ENCODE data around the gene AK4. TPM values are rescaled to one million over a fixed set of nuclear protein-coding genes. Genes with fewer than 3 reads are reported as not detected.
A peak's percentile ranks its signal among the peaks of the same experiment; 100 is the strongest.

The AK4 gene
- polyA plus RNA-seq, 3 donors: 4.3 to 9.9 (median 6.7) TPM

- no peaks in the 10 kb centered on the region for H4K20me1 ChIP-seq (ENCODE audit: insufficient read depth, low read length)
- peak overlapping the region in 1 of 7 donors; percentile 20 for H3K27ac Mint-ChIP-seq
- intact Hi-C loops (cut with micrococcal nuclease): loop anchor here in 1 of 2 donors (5.0 kb wide), 1 partner anchor 156 kb away; no protein-coding TSS in a partner anchor
- H3K27me3 ChIP-seq (ENCODE audit: control insufficient read depth in 2 of 2, insufficient read depth in 2 of 2, low read length in 2 of 2): no peaks in the 10 kb centered on the region
- H3K9me3 Mint-ChIP-seq: no peaks in the 10 kb centered on the region
- peaks cover 4% of the 10 kb centered on the region for H3K79me2 ChIP-seq (ENCODE audit: insufficient read depth, low read length)
- H3K4me1 ChIP-seq (ENCODE audit: control insufficient read depth in 1 of 2, insufficient read depth in 2 of 2, low read length in 2 of 2): peaks cover 8 to 11% of the 10 kb centered on the region in 2 donors
- H3K4me3 ChIP-seq (replicated peaks in 1 of 3; ENCODE audit: low read depth in 2 of 3, low read length in 3 of 3): no peak overlapping the region
- no peaks in the 10 kb centered on the region for H3K36me3 ChIP-seq (replicated peaks in 1 of 2; ENCODE audit: control insufficient read depth in 1 of 2, insufficient read depth in 2 of 2, low read length in 2 of 2)
- no peak for DNase-seq
- no peak overlapping the region for H2AFZ ChIP-seq (ENCODE audit: insufficient read depth, low read depth, low read length, poor library complexity, severe bottlenecking)
- no peak for TF ChIP-seq CTCF (IDR thresholded peaks at IDR 0.05)
- H3K4me2 ChIP-seq (replicated peaks; ENCODE audit: extremely low read depth, low read length, poor library complexity, severe bottlenecking): no peak overlapping the region
- H3K9ac ChIP-seq (ENCODE audit: insufficient read depth, low read length, poor library complexity, severe bottlenecking): no peak overlapping the region
- peaks cover 20% of the 10 kb centered on the region for H3K4me1 Mint-ChIP-seq
- peaks cover 0 to 3% of the 10 kb centered on the region in 2 donors for H3K36me3 Mint-ChIP-seq
- H3K9me3 ChIP-seq (replicated peaks in 1 of 2; ENCODE audit: control insufficient read depth in 1 of 2, insufficient read depth in 1 of 2, low read length in 2 of 2): no peaks in the 10 kb centered on the region
- H3K27me3 Mint-ChIP-seq (ENCODE audit: low read depth in 3 of 3): no peaks in the 10 kb centered on the region
- H3K4me3 Mint-ChIP-seq: no peak overlapping the region
- 100% methylated on average over 2 of the region's 5 CpGs for WGBS (ENCODE audit: insufficient coverage)
- H3K27ac ChIP-seq (ENCODE audit: low read depth in 1 of 2, low read length in 2 of 2): no peak overlapping the region
These were observed 65.4 kb downstream of the AK4 start for GRCh38 chr1:65213271-65214023.

GRCh38 chr1:65214340-65215027, 66.5 kb downstream of the AK4 start:
- no peak for DNase-seq
- 98% methylated on average over 6 of the region's 9 CpGs for WGBS (ENCODE audit: insufficient coverage)

More at GRCh38 chr1:65214340-65215027, 66.5 kb downstream of the AK4 start:
- no peak overlapping the region for H3K9ac ChIP-seq (ENCODE audit: insufficient read depth, low read length, poor library complexity, severe bottlenecking)
- H3K27me3 Mint-ChIP-seq (ENCODE audit: low read depth in 3 of 3): no peaks in the 10 kb centered on the region
- no peak overlapping the region for H3K4me3 ChIP-seq (replicated peaks in 1 of 3; ENCODE audit: low read depth in 2 of 3, low read length in 3 of 3)
- H3K27ac Mint-ChIP-seq: no peak overlapping the region
- H3K36me3 Mint-ChIP-seq: peaks cover 3 to 6% of the 10 kb centered on the region in 2 donors
- H3K4me1 ChIP-seq (ENCODE audit: control insufficient read depth in 1 of 2, insufficient read depth in 2 of 2, low read length in 2 of 2): peaks cover 0 to under 1% of the 10 kb centered on the region in 2 donors
- no peak overlapping the region for H3K4me3 Mint-ChIP-seq
- no peak overlapping the region for H3K27ac ChIP-seq (ENCODE audit: low read depth in 1 of 2, low read length in 2 of 2)
- H3K36me3 ChIP-seq (replicated peaks in 1 of 2; ENCODE audit: control insufficient read depth in 1 of 2, insufficient read depth in 2 of 2, low read length in 2 of 2): peaks cover 0 to 4% of the 10 kb centered on the region in 2 donors
- intact Hi-C loops (cut with micrococcal nuclease): loop anchor here in 1 of 2 donors (5.0 kb wide), 1 partner anchor 157 kb away; no protein-coding TSS in a partner anchor
- H3K79me2 ChIP-seq (ENCODE audit: insufficient read depth, low read length): peaks cover 4% of the 10 kb centered on the region
- H3K4me2 ChIP-seq (replicated peaks; ENCODE audit: extremely low read depth, low read length, poor library complexity, severe bottlenecking): no peak overlapping the region
- H2AFZ ChIP-seq (ENCODE audit: insufficient read depth, low read depth, low read length, poor library complexity, severe bottlenecking): no peak overlapping the region
- no peaks in the 10 kb centered on the region for H3K9me3 Mint-ChIP-seq
- TF ChIP-seq CTCF (IDR thresholded peaks at IDR 0.05): no peak
- no peaks in the 10 kb centered on the region for H3K9me3 ChIP-seq (replicated peaks in 1 of 2; ENCODE audit: control insufficient read depth in 1 of 2, insufficient read depth in 1 of 2, low read length in 2 of 2)
- peaks cover 9% of the 10 kb centered on the region for H3K4me1 Mint-ChIP-seq
- H4K20me1 ChIP-seq (ENCODE audit: insufficient read depth, low read length): no peaks in the 10 kb centered on the region
- no peaks in the 10 kb centered on the region for H3K27me3 ChIP-seq (ENCODE audit: control insufficient read depth in 2 of 2, insufficient read depth in 2 of 2, low read length in 2 of 2)

Measured in CD14-positive monocyte (primary cell).